Stimulated activated effector memory CD8-positive, alpha-beta T cell treated with anti-CD3 and anti-CD28 coated beads, Interleukin-12 subunit alpha, Interleukin-12 subunit beta, amount 100 ng/mL, for 72 hours (primary cell): ENCODE data around the gene CADPS.

Experiments used
- ATAC-seq: fragments of 150-1000 bp; cut with Tn5 transposase; 2 replicates; pipeline ENCODE4 v1.10.0; 2021
- DNase-seq, 2 donors: peaks; one replicate each; pipeline ENCODE4 v3.0.0; 2021 to 2022; ENCODE audit warnings: low spot score in 2 of 2
- H3K27ac Mint-ChIP-seq: one replicate; pipeline ENCODE4 v1.8.0; 2022; ENCODE audit warnings: mild to moderate bottlenecking, mixed read lengths
- H3K36me3 Mint-ChIP-seq: one replicate; pipeline ENCODE4 v1.8.0; 2022; ENCODE audit warnings: mild to moderate bottlenecking, mixed read lengths
- H3K4me1 Mint-ChIP-seq: one replicate; pipeline ENCODE4 v1.8.0; 2022; ENCODE audit warnings: mixed read lengths
- H3K4me3 Mint-ChIP-seq: one replicate; pipeline ENCODE4 v1.8.0; 2022; ENCODE audit warnings: mild to moderate bottlenecking, mixed read lengths
- H3K9me3 Mint-ChIP-seq: one replicate; pipeline ENCODE4 v1.8.0; 2022; ENCODE audit warnings: mixed read lengths

The CADPS gene

GRCh38 chr3:62373215-62373614 is 502.0 kb downstream of the CADPS start, which contains the start of gene FEZF2:
FEZF2 (minus strand) TSS chr3:62373550; CDS start chr3:62372868, 682 bp downstream.
- Mint-ChIP-seq H3K36me3 (no peaks in the 10 kb centered on the region), H3K4me1 (peaks cover 9% of the 10 kb centered on the region), H3K9me3 (no peaks in the 10 kb centered on the region), H3K4me3 (no peak within 1 kb of the TSS), H3K27ac (no peak within 1 kb of the TSS)
- no peak for ATAC-seq
- DNase-seq = no peak

- H3K4me3 Mint-ChIP-seq = no peak overlapping the region
- no peaks in the 10 kb centered on the region for H3K36me3 Mint-ChIP-seq
- no peak overlapping the region for H3K27ac Mint-ChIP-seq
- no peak for ATAC-seq
- DNase-seq = no peak
- no peaks in the 10 kb centered on the region for H3K9me3 Mint-ChIP-seq
- peaks cover 9% of the 10 kb centered on the region for H3K4me1 Mint-ChIP-seq
These were observed 502.6 kb downstream of the CADPS start for GRCh38 chr3:62372621-62373041.

GRCh38 chr3:62371720-62372591 is 503.3 kb downstream of the CADPS start:
- no peaks in the 10 kb centered on the region for H3K9me3 Mint-ChIP-seq
- no peak for ATAC-seq
- H3K36me3 Mint-ChIP-seq = no peaks in the 10 kb centered on the region
- no peak for DNase-seq
- no peak overlapping the region for H3K4me3 Mint-ChIP-seq
- no peak overlapping the region for H3K27ac Mint-ChIP-seq
- H3K4me1 Mint-ChIP-seq = peaks cover 9% of the 10 kb centered on the region

GRCh38 chr3:62370858-62371719 is 504.1 kb downstream of the CADPS start:
- Mint-ChIP-seq H3K4me3 (no peak overlapping the region), H3K9me3 (no peaks in the 10 kb centered on the region), H3K27ac (no peak overlapping the region), H3K4me1 (peaks cover 9% of the 10 kb centered on the region), H3K36me3 (no peaks in the 10 kb centered on the region)
- DNase-seq = no peak
- no peak for ATAC-seq

GRCh38 chr3:62370112-62370857 is 504.9 kb downstream of the CADPS start:
- ATAC-seq (no peak), DNase-seq (no peak)
- peaks cover 2% of the 10 kb centered on the region for H3K9me3 Mint-ChIP-seq
- no peaks in the 10 kb centered on the region for H3K36me3 Mint-ChIP-seq
- H3K4me1 Mint-ChIP-seq = peaks cover 9% of the 10 kb centered on the region
- H3K27ac Mint-ChIP-seq = no peak overlapping the region
- H3K4me3 Mint-ChIP-seq = no peak overlapping the region

GRCh38 chr3:62369476-62369743 is 505.8 kb downstream of the CADPS start:
- H3K4me1 Mint-ChIP-seq = peaks cover 5% of the 10 kb centered on the region
- no peak for ATAC-seq
- peaks cover 2% of the 10 kb centered on the region for H3K9me3 Mint-ChIP-seq
- H3K36me3 Mint-ChIP-seq = no peaks in the 10 kb centered on the region
- H3K27ac Mint-ChIP-seq = no peak overlapping the region
- no peak overlapping the region for H3K4me3 Mint-ChIP-seq
- no peak for DNase-seq

- Mint-ChIP-seq H3K4me3 (no peak overlapping the region), H3K36me3 (no peaks in the 10 kb centered on the region), H3K9me3 (peaks cover 2% of the 10 kb centered on the region), H3K4me1 (peaks cover under 1% of the 10 kb centered on the region), H3K27ac (no peak overlapping the region)
- no peak for ATAC-seq
- DNase-seq = no peak
These were observed 506.3 kb downstream of the CADPS start for GRCh38 chr3:62368705-62369475.

- Mint-ChIP-seq H3K9me3 (peaks cover 2% of the 10 kb centered on the region), H3K4me1 (no peaks in the 10 kb centered on the region), H3K4me3 (no peak overlapping the region), H3K36me3 (no peaks in the 10 kb centered on the region), H3K27ac (no peak overlapping the region)
- ATAC-seq = no peak
- DNase-seq = no peak
These were observed 506.9 kb downstream of the CADPS start for GRCh38 chr3:62368290-62368704.

GRCh38 chr3:62367763-62368195 is 507.4 kb downstream of the CADPS start:
- Mint-ChIP-seq H3K36me3 (no peaks in the 10 kb centered on the region), H3K4me1 (no peaks in the 10 kb centered on the region), H3K4me3 (no peak overlapping the region), H3K27ac (no peak overlapping the region), H3K9me3 (peaks cover 2% of the 10 kb centered on the region)
- no peak for ATAC-seq
- DNase-seq = no peak

- Mint-ChIP-seq H3K27ac (no peak overlapping the region), H3K4me1 (no peaks in the 10 kb centered on the region), H3K36me3 (no peaks in the 10 kb centered on the region), H3K9me3 (peaks cover 8% of the 10 kb centered on the region), H3K4me3 (no peak overlapping the region)
- DNase-seq (no peak), ATAC-seq (no peak)
These were observed 509.1 kb downstream of the CADPS start for GRCh38 chr3:62366126-62366484.

GRCh38 chr3:62365391-62366125 is 509.7 kb downstream of the CADPS start:
- ATAC-seq = no peak

GRCh38 chr3:62364191-62364590 is 511.0 kb downstream of the CADPS start:
- no peak overlapping the region for H3K4me3 Mint-ChIP-seq
- peaks cover 8% of the 10 kb centered on the region for H3K9me3 Mint-ChIP-seq
- no peak overlapping the region for H3K27ac Mint-ChIP-seq
- no peaks in the 10 kb centered on the region for H3K36me3 Mint-ChIP-seq
- no peak for DNase-seq
- H3K4me1 Mint-ChIP-seq = no peaks in the 10 kb centered on the region
- no peak for ATAC-seq

More at GRCh38 chr3:62365391-62366125, 509.7 kb downstream of the CADPS start:
- Mint-ChIP-seq H3K4me1 (no peaks in the 10 kb centered on the region), H3K27ac (no peak overlapping the region), H3K36me3 (no peaks in the 10 kb centered on the region), H3K4me3 (no peak overlapping the region), H3K9me3 (peaks cover 8% of the 10 kb centered on the region)
- DNase-seq = no peak

- H3K4me1 Mint-ChIP-seq = no peaks in the 10 kb centered on the region
- ATAC-seq (no peak), DNase-seq (no peak)
- no peak overlapping the region for H3K4me3 Mint-ChIP-seq
- no peak overlapping the region for H3K27ac Mint-ChIP-seq
- peaks cover 8% of the 10 kb centered on the region for H3K9me3 Mint-ChIP-seq
- no peaks in the 10 kb centered on the region for H3K36me3 Mint-ChIP-seq
These were observed 511.9 kb downstream of the CADPS start for GRCh38 chr3:62363275-62363674.

- no peak for ATAC-seq
- Mint-ChIP-seq H3K4me1 (no peaks in the 10 kb centered on the region), H3K36me3 (no peaks in the 10 kb centered on the region), H3K9me3 (peaks cover 8% of the 10 kb centered on the region), H3K4me3 (no peak overlapping the region), H3K27ac (no peak overlapping the region)
- DNase-seq = no peak
These were observed 513.4 kb downstream of the CADPS start for GRCh38 chr3:62361824-62362223.
